ENCODE results near the gene PRSS8.
"Not testable (repeated sequence)": the region's sequence is repeated elsewhere in the genome, so short reads cannot be mapped to it uniquely, and the experiment has no call there.

Gene PRSS8

DNA sequence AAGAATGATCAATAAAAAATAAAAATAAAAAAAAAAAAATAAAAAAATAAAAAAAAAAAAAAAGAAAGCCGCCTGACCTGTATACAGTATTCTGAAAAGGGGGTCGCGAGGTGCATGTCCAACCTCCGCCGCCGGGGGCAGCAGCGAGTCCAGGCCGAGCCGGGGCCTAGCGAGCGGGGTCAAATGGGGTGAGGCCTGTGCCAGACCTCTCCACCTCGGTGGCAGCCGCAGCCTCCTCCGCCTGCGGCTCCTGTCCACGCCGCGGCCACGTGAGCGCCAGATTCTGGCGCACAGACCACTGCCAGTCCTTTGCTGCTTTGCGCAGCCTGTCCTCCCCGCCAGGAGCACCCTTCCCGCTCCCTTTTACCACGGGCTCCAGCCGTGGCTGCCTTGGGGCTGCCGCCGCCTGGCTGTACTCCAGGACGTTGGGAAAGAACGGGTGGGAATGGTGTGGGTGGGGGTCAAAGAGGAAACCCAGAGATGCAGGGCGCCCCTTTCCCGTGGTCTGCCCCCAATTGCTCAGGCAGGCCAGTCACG is 29.8 kb downstream of the PRSS8 start:
- DNase-seq, result peak; percentile 62

- not testable (repeated sequence) for DNase-seq
Measured at GRCh38 chr16:31100876-31101641, 34.5 kb downstream of the PRSS8 start.

DNA sequence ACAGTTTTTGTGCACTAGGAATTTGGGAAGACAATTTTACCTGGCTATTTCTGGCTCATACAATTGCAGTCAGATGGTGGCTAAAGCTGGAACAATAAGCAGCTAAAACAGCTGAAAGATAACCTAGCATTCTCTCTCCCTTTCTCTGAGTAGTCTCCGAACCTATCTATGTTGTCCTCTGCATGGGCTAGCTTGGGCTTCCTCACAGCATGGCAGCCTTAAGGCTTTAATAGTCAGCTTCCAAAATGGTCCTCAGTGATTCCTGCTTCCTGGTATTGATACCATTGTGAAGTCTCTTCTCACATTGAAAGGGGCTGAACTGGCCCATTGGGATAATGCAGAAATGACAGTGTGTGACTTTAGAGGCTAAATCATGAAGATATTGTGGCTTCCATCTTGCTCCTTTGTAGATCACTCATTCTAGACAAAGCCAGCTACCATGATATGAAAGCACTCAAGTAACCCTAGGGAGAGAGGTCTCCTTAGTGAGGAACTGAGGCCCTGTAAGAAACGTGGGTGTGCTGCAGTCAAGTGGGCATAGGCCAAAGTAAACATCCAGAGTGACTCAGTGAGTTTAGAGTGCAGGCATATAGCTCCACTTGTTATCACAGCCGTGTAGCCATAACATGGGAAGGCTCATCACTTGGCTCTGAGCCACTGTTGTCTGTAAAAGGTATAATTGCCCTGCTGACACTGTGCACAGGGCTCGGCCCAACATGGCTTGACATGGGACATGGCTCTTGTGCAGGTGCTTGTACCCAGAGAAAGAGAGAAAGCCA is 35.5 kb downstream of the PRSS8 start:
- DNase-seq, result peak; percentile 78

DNA sequence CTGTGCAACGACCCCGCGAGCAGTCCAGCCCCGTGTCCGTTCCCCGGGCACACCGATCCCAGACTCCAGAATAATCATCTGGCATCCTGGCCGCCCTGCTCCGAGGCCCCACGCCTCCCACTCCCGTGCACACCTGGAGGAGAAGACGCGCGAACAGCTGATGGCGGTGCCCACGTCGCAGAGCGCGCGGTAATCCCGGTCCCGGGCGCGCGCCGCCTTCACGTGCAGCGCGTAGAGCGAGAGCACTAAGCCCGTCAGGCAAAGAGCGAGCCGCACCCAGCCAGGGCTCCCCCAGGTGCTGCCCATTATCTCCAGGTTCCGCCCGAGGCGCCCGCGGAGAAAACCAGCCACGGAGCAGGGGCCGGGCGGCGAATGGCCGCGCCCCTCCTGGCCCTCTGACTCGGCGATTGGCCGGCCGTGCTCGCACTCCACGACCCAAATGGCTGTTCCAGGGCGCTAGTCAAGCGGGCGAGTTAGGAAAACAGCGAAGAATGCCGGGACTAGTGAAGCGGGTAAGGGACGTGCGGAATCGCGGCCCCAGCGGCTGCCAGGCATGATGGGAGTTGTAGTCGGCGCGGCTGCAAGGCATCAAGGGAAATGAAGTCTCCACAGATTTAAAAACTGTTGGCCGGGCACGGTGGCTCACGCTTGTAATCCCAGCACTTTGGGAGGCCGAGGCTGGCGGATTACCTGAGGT is 41.0 kb downstream of the PRSS8 start, which contains the start of gene VKORC1:
TSS of gene VKORC1 (minus strand) at position 374 of the 697 bp plus-strand sequence. CDS start at position 306, 68 bp downstream.
- peak; percentile 99 for DNase-seq

DNA sequence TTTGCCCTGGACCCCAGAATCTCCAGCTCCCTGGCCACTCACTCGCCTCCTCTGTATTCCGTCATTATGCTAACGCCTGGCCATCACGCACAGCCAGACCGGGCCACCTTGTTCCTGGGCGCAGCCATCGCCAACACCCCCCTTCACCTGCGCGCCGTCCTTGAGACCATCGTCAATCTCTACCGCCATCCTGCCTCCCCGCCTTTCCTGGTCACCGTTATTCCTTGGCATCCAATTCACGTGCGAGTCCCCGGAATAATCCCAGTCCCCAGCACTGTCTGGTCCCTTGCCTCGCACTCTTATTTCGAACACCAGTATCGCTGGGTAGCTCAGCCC is 41.5 kb downstream of the PRSS8 start:
- DNase-seq, result no peak

- peak; percentile 45 for DNase-seq
Measured at GRCh38 chr16:31093132-31093703, 42.3 kb downstream of the PRSS8 start.

DNA sequence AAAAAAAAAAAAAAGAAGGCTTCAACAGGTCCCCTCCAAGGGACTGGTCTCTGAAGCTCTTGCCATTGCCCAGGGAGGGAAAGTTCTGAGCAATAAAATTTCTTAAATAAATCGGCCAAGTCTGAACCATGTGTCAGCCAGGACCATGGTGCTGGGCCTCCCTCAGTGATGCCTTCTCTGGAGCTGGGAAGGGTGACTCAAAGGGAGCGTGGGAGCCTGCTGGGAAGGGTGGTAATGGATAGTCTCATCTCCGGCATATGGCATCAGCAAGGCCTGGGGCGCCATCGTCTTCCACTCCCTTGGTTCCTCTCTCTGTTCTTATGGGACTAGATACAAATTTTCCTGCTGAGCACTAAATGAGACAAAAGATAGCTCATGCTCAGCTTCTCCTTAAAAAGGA is 43.2 kb downstream of the PRSS8 start:
- no peak for DNase-seq

- peak; percentile 50 for DNase-seq
Measured at GRCh38 chr16:31090540-31090939, 45.0 kb downstream of the PRSS8 start.

GRCh38 chr16:31089199-31089598 is 46.3 kb downstream of the PRSS8 start:
- no peak for DNase-seq

- DNase-seq, result no peak
Measured at GRCh38 chr16:31088459-31089183, 46.9 kb downstream of the PRSS8 start, which contains the start of gene PRSS53. Gene PRSS53, minus strand, starts transcription at chr16:31088943. Its CDS starts 134 bp downstream, at chr16:31088809.

GRCh38 chr16:31087971-31088370 is 47.6 kb downstream of the PRSS8 start:
- no peak for DNase-seq

DNA sequence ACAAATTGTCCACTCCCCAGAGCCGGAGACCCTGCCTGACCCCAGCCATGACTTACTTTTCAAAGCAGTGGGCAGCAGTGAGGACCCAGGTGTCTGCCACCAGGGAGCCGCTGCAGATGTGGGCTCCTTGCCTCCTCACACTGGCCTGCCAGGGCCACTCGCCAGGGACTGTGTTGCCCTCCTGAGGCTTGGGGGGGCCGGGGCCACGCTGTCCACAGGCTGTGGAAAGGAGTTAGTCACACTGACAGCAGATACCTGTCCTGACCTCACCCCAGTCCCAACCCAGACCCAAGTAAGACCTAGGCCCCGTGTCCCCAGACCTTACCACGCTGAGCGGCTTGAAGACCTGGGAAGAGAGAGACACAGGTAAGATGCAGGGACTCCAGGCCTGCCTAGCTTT is 48.0 kb downstream of the PRSS8 start:
- no peak for DNase-seq

DNA sequence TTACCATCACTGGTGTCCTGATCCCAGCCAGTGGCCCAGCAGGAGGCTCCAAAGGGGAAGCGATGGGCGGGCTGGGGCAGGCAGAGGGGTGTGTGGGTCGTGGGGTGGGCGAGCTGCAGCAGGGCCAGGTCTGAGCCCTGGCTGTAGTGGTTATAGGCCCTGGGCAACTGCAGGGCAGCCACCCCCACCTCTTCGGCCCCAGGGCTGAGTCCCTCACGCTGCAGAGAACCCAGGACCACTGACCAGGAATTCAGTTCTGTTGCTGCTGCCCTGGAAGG is 49.0 kb downstream of the PRSS8 start:
- DNase-seq, result no peak

- no peak for DNase-seq
Measured at GRCh38 chr16:31085873-31086628, 49.5 kb downstream of the PRSS8 start.

DNA sequence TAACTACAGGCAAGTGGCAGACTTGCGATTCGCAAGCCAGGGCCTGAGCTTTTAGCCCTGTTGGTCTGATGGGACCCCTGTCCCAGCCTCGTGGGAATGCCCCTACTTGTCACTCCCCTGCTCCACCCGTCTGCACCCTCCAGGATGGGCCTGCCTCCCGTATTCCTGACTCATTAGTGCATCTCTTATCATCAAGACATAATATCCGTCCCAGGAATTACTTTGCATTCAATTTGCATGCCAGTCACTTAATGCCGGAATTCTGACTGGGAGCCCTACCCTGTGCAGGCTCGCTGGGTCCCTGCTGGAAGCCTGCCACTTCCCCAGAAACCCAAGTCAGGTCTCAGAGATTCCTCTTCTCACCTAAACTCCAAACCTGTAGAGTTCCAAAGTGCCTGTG is 50.1 kb downstream of the PRSS8 start:
- no peak for DNase-seq

DNA sequence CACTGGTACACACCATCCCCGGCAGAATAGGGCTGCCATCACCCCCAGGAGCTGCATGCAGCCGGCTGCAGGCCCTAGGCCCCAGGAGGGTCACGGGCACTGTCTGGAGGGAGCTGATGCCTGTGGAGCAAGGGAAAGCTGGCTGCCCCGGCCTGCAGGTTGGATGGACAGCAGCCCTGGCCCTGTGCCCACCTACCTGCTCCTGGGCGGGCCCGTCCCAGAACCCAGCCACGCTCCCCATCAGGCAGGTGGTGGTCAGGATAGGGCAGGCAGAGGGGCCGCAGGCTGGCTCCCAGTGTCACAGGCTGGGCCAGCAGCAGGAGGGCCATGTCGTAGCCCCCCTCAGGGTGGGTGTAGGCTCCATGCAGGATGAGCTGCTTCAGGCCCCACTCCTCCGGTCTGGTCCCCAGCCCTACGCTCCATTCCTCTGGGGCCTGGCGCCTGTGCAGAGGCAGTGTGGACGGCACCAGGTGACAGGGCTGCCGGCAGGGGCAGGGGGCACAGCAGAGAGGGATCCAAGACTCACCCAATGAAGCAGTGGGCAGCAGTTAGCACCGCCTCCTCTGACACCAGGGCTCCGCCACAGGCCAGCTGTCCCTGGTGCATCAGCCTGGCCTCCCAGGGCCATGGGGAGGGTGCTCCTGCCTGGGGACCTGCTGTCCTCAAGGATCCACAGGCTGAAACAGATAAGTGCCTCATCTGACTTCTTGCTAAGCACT is 50.8 kb downstream of the PRSS8 start:
- DNase-seq, result no peak

DNA sequence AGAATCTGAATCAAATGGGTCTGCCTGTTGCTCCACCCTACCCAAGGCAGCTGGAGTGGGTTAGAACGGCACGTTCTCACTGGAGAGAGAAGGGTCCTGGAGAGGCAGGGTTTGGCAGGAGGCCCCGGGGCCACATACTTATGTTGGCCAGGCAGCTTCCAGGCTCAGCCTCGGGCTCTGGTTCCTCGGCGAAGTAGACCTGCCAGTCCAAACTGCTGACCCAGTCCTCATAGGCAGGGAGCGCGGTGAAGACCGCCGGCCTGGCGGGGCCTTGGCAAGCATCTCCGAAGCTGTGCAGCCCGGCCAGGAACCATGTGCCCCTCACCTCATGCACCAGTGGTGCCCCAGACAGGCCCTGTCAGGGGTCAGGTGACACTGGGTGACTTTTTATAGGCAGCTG is 51.5 kb downstream of the PRSS8 start:
- no peak for DNase-seq

GRCh38 chr16:31083556-31083955 is 52.0 kb downstream of the PRSS8 start:
- no peak for DNase-seq

- DNase-seq, result no peak
Measured at GRCh38 chr16:31083081-31083480, 52.4 kb downstream of the PRSS8 start.

DNA sequence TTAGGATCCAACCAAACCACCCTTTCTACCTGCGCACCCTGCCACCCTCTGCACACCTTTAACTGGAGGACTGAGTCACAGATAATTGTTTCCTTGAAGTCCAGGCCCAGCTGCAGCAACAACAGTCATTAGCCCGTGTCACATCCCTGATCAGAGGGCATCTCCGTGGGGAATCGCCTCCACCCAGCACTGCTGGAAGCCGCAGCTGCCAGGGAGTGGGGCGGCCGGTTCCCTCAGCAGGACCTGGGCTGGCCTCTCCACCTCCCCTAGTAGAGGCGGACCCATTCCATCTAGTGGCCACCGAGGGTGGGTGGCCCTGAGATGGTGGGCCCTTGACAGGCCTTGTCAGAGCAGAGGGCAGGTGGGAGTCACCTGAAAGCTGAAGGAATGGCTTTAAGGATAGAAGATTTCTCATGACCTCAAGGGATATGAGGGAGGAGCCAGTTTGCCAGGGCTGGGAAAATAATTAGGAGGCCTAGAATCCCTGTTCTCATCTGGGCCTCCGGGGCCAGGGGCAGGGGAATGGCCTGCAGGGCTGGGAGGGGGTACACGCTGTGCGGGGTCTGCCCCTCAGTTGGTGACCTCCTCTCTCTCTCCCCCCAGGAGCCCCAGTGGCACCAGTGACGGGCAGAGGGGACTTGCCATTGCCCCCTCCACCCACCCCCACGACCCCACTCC is 53.0 kb downstream of the PRSS8 start:
- no peak for DNase-seq
